HUES6 (cell line): Measurements from ENCODE around the gene FAM219B.
"Not testable (repeated sequence)": the region's sequence is repeated elsewhere in the genome, so short reads cannot be mapped to it uniquely, and the experiment has no call there.

Experiments
- H3K27ac ChIP-seq: 2 replicates; pipeline ENCODE4 v1.7.0; 2013; ENCODE audit warnings: low read depth, mild to moderate bottlenecking, low read length, inconsistent platforms
- H3K27me3 ChIP-seq: 2 replicates; pipeline ENCODE4 v1.6.1; 2013; ENCODE audit warnings: low read length; ENCODE audit not compliant: control insufficient read depth, insufficient read depth
- H3K36me3 ChIP-seq: 2 replicates; pipeline ENCODE4 v1.6.1; 2013; ENCODE audit warnings: low read length; ENCODE audit not compliant: control insufficient read depth, insufficient read depth
- H3K4me1 ChIP-seq: 2 replicates; pipeline ENCODE4 v1.6.1; 2013; ENCODE audit warnings: low read length; ENCODE audit not compliant: control insufficient read depth, insufficient read depth
- H3K4me3 ChIP-seq: 2 replicates; pipeline ENCODE4 v1.5.1; 2013; ENCODE audit warnings: low read depth, low read length
- H3K9ac ChIP-seq: one replicate; pipeline ENCODE4 v1.6.1; 2013; ENCODE audit warnings: mild to moderate bottlenecking, low read length
- H3K9me3 ChIP-seq: 2 replicates; pipeline ENCODE4 v1.6.1; 2013; ENCODE audit warnings: low read depth, low read length; ENCODE audit not compliant: control insufficient read depth, insufficient read depth

FAM219B gene

GRCh38 chr15:74906450-74907162, at the start of gene FAM219B:
FAM219B (minus strand) TSS chr15:74906851; CDS start chr15:74906800, 51 bp downstream.
- Histone ChIP-seq H3K4me3 (peak within 1 kb of the TSS; percentile 87), H3K9ac (peak within 1 kb of the TSS; percentile 89), H3K9me3 (no peaks in the 10 kb centered on the region; the same call in 1 of the 2 replicates), H3K4me1 (peaks cover 12% of the 10 kb centered on the region), H3K27me3 (no peaks in the 10 kb centered on the region), H3K36me3 (peaks cover 37% of the 10 kb centered on the region), H3K27ac (peak within 1 kb of the TSS; percentile 84)

- Histone ChIP-seq H3K4me1 (peaks cover 37% of the 10 kb centered on the region), H3K4me3 (peak overlapping the region; percentile 69), H3K36me3 (no peaks in the 10 kb centered on the region), H3K27ac (peak overlapping the region; percentile 89; the same call in 1 of the 2 replicates), H3K9ac (peak overlapping the region; percentile 66), H3K9me3 (no peaks in the 10 kb centered on the region), H3K27me3 (peaks cover 51% of the 10 kb centered on the region)
These were observed 49.4 kb upstream of the FAM219B start for GRCh38 chr15:74955796-74956647.

DNA sequence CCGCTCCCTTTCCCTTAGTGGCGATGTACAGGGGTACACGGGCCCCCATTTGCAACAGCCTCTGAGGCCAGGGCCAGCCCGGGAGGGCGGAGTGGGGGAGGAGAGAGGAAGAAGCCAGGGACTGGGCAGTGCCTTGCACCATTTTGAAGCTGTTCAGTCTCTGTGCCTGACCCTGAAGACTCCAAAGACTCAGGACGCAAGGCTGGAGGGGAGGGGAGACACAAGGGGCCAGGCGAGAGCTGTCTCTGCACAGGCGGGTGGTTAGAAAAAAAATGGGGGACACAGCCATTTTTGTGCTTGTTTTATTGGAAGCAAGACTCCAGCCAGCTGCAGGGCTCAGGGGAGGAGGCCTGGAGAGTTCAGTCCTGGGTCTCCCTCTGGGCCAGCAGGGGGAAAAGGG, 48.4 kb upstream of the FAM219B start:
- H3K36me3 ChIP-seq: no peaks in the 10 kb centered on the region
- peaks cover 44% of the 10 kb centered on the region for H3K27me3 ChIP-seq
- no peak overlapping the region for H3K27ac ChIP-seq
- peak overlapping the region; percentile 14 for H3K9ac ChIP-seq
- H3K9me3 ChIP-seq: no peaks in the 10 kb centered on the region
- H3K4me1 ChIP-seq: peaks cover 45% of the 10 kb centered on the region
- peak overlapping the region; percentile 69 for H3K4me3 ChIP-seq

- Histone ChIP-seq H3K27me3 (peaks cover 39% of the 10 kb centered on the region), H3K9me3 (no peaks in the 10 kb centered on the region), H3K9ac (peak overlapping the region; percentile 14), H3K4me3 (peak overlapping the region; percentile 69), H3K27ac (no peak overlapping the region), H3K36me3 (no peaks in the 10 kb centered on the region), H3K4me1 (peaks cover 41% of the 10 kb centered on the region)
These were observed 47.9 kb upstream of the FAM219B start for GRCh38 chr15:74954515-74954914.

- no peaks in the 10 kb centered on the region for H3K9me3 ChIP-seq
- no peak overlapping the region for H3K4me3 ChIP-seq
- no peak overlapping the region for H3K27ac ChIP-seq
- no peaks in the 10 kb centered on the region for H3K36me3 ChIP-seq
- H3K9ac ChIP-seq: no peak overlapping the region
- peaks cover 14% of the 10 kb centered on the region for H3K27me3 ChIP-seq
- H3K4me1 ChIP-seq: peaks cover 31% of the 10 kb centered on the region
These were observed 44.4 kb upstream of the FAM219B start for GRCh38 chr15:74951006-74951405.

DNA sequence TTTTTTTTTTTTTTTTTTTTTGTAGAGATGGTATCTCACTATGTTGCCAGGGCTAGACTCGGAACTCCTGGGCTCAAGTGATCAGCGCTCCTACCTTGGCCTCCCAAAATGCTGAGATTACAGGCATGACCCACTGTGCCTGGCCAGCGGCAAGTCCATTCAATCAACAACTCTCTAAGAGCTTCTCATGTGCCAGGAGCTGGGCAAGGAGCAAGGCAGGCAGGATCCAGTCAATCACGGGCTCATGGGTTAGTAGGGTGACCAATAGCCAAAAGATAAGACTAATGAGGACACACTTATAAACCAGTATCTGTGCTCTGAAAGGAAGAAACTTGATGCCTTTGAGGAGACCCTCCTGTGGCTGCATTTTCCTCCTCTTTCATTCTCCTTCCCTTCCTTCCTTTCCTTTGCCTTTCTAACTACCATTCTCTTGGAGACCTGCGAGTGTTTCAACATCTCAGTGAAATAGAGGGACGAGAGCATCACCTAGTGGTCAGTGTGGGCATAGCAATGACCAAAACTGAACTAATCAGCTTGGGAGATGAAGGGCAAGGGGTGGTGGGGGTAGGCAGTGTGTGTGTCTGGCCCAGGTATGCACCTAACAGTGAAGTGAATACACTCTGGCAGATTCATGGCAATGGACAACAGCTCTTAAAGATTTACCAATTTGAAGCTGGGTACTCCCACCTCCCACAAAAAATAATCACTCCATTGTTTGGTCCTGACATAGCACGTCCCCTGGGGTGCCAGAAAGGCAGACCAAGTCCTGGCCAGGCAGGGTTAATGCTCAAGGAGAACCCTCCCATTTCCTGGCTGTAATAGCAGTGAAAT, 43.6 kb upstream of the FAM219B start:
- Histone ChIP-seq H3K9me3 (no peaks in the 10 kb centered on the region), H3K27ac (no peak overlapping the region), H3K9ac (no peak overlapping the region), H3K27me3 (peaks cover 6% of the 10 kb centered on the region), H3K4me3 (no peak overlapping the region), H3K4me1 (peaks cover 24% of the 10 kb centered on the region), H3K36me3 (no peaks in the 10 kb centered on the region)

DNA sequence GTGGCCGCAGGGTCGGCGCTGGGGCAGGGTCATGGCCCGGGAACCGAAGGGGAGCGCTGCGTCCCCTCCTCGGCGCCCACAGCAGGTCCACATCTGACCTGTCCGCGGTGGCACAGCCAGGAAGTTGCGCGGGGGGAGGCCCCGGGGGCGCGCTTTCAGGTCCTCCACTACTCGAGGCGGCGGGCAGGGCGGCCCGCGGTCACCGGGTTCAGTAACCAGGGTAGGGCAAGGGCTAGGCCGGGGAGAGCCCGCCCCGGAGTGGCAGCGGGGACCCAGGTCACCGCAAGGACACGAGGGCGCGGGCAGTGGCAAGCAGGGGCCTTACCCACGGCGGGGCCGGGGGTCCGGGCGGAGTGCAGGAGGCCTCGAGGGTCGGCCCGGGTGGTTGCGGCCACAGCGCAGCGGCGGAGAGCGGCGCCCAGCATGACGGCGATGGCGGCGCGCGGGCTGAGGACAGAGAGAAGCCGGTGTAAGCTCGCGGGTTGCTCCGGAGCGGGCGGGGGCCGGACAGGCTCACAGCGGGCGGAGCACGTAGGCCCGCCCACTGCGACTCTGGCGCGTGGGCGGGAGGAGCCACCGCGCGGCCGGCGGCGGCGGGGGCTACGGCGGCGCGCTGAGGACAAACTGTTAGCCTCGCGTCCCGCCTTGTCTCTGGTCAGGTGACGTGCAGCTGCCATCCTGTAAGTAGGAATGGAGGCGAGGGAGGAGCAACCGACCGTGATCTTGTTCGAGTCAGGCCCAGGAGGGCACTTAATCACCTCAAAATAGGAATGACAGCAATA, 31.1 kb upstream of the FAM219B start, which contains the start of gene COX5A:
COX5A (minus strand) TSS at position 484 of the 782 bp plus-strand sequence; CDS start at position 425, 59 bp downstream.
- Histone ChIP-seq H3K9me3 (no peaks in the 10 kb centered on the region), H3K27ac (peak within 1 kb of the TSS; percentile 95), H3K27me3 (no peaks in the 10 kb centered on the region), H3K4me3 (peak within 1 kb of the TSS; percentile 84), H3K4me1 (no peaks in the 10 kb centered on the region), H3K36me3 (peaks cover 8% of the 10 kb centered on the region; the same call in 1 of the 2 replicates), H3K9ac (peak within 1 kb of the TSS; percentile 94)

GRCh38 chr15:74937272-74937589, 30.6 kb upstream of the FAM219B start:
- no peaks in the 10 kb centered on the region for H3K4me1 ChIP-seq
- peaks cover 8% of the 10 kb centered on the region; the same call in 1 of the 2 replicates for H3K36me3 ChIP-seq
- peak overlapping the region; percentile 84 for H3K4me3 ChIP-seq
- peak overlapping the region; percentile 95 for H3K27ac ChIP-seq
- H3K27me3 ChIP-seq: no peaks in the 10 kb centered on the region
- H3K9me3 ChIP-seq: no peaks in the 10 kb centered on the region
- H3K9ac ChIP-seq: peak overlapping the region; percentile 94

DNA sequence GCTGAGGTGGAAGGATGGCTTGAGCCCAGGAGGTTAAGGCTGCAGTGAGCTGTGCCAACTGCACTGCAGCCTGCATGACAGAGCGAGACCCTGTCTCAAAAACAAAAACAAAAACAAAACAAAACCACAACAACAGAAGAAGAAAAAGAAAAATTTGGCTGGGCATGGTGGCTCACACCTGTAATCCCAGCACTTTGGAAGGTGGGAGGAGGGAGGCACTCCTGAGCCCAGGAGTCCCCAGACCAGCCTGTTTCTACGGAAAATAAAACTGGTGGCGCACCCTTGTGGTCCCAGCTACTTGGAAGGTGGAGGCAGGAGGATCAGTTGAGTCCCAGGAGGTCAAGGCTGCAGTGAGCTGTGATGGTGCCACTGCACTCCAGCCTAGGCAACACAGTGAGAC, 28.5 kb upstream of the FAM219B start:
- not testable (repeated sequence) for H3K9ac ChIP-seq, H3K4me1 ChIP-seq, H3K27ac ChIP-seq, H3K4me3 ChIP-seq, H3K27me3 ChIP-seq, H3K9me3 ChIP-seq
- H3K36me3 ChIP-seq: peaks cover 13% of the 10 kb centered on the region

GRCh38 chr15:74933573-74933972, 26.9 kb upstream of the FAM219B start:
- H3K9me3 ChIP-seq: no peaks in the 10 kb centered on the region
- H3K27ac ChIP-seq: no peak overlapping the region
- H3K4me3 ChIP-seq: no peak overlapping the region
- H3K9ac ChIP-seq: no peak overlapping the region
- H3K4me1 ChIP-seq: no peaks in the 10 kb centered on the region
- H3K36me3 ChIP-seq: peaks cover 24% of the 10 kb centered on the region
- H3K27me3 ChIP-seq: no peaks in the 10 kb centered on the region
